ENCODE measurements around the gene GLRA3.

DNA sequence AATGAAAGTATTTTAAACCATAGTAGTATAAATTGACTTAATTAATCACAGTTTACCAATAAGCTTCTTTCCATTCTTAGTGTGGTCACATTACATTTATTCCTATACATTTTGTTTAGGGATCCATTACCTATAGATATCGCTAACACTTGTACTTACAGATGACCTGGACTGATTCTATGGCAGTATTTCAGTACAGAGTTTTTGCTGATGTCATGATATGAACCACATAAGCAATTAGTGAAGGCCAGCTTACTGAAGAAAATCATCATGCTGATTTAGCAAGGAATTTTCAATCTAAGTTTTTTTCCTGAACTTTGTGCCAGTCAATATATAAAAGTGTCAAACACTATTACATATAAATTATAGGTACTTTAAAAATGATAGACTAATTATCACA lies 193.3 kb downstream of the GLRA3 start:
- TF ChIP-seq POLR2A (IDR thresholded peaks at IDR 0.05; ENCODE audit: low read length) (no peak), GATA1 (IDR thresholded peaks at IDR 0.05; ENCODE audit: low read depth, low read length) (no peak)

All from erythroblast (primary cell).